GM18520 (cell line): ENCODE results near the gene RASA1.

ENCODE experiments used
- ATAC-seq: cut with Tn5 transposase; IDR thresholded peaks from one replicate; pipeline ENCODE4 v1.9.1; 2021; ENCODE audit not compliant: unreplicated experiment

The RASA1 gene

DNA sequence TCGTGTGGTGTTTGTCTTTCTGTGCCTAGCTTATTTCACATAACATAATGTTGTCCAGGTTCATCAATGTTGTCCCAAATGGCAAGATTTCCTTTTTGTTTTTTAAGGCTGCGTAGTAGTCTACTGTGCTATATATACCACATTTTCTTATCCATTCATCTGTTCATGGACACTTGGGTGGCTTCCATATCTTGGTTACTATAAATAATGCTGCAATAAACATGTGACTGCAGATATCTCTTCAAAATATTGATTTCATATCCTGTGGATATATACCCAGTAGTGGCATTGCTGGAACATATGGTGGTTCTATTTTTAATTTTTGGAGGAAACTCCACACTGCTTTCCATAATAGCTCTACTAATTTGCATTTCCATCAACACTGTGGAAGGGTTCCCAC lies 170.5 kb downstream of the RASA1 start:
- no peak for ATAC-seq
